Pancreas (tissue), 10 donors: Measurements from ENCODE around the gene EPN3. TPM values are rescaled to one million over a fixed set of nuclear protein-coding genes. Genes with fewer than 3 reads are reported as not detected.
A peak's percentile ranks its signal among the peaks of the same experiment; 100 is the strongest.

ENCODE experiments used
- ATAC-seq, 4 donors: fragments of 200-7000 bp; cut with Tn5 transposase; one replicate each; pipeline versions ENCODE4 v1.8.0 to v1.9.1; 2020; ENCODE audit warnings: mild to moderate bottlenecking in 4 of 4, moderate library complexity in 4 of 4
- DNase-seq, 6 donors: peaks; one replicate each; pipeline ENCODE4 v3.0.0-alpha.2; 2020
- FAIRE-seq: peaks from 2 replicates; lab custom pipeline; 2012; peaks lifted over from hg19 to GRCh38; lab: Jason Lieb, UNC
- H3K27ac ChIP-seq, 4 donors: fragments of 200-600 bp; sonication (generic); 1 replicate in 3 of 4; 2 replicates in 1 of 4; pipeline versions ENCODE4 v1.5.0 to v1.8.0; 2020
- H3K27me3 ChIP-seq, 4 donors: fragments of 200-600 bp; one replicate each; pipeline ENCODE4 v1.8.0; 2021
- H3K36me3 ChIP-seq, 3 donors: fragments of 200-600 bp; sonication (generic) in 1 of 3; one replicate each; pipeline versions ENCODE4 v1.5.0 to v1.8.0; 2020 to 2021
- H3K4me1 ChIP-seq, 3 donors: fragments of 200-600 bp; one replicate each; pipeline ENCODE4 v1.8.0; 2021
- H3K4me3 ChIP-seq, 4 donors: fragments of 200-600 bp; sonication (generic) in 2 of 4; one replicate each; pipeline versions ENCODE4 v1.5.0 to v1.8.0; 2020 to 2021
- H3K9me3 ChIP-seq, 4 donors: fragments of 200-600 bp; one replicate each; pipeline ENCODE4 v1.8.0; 2021
- CTCF ChIP-seq, 4 donors: fragments of 200-600 bp; sonication (generic) in 3 of 4; IDR thresholded peaks; one replicate each; pipeline versions ENCODE4 v1.5.0 to v1.8.0; 2021; ENCODE audit warnings: antibody characterized with exemption in 4 of 4
- WGBS, 2 donors: extraction: QIAGEN DNeasy Blood & Tissue Kit; methylation state at CpG; one replicate each; pipeline ENCODE4 v1.1.7; 2013; 5-methylcytosine and 5-hydroxymethylcytosine counted together
- intact Hi-C, 3 donors: fragments of 100-400 bp; cut with DNase I; formaldehyde crosslinking; loops; one replicate each; pipeline versions ENCODE4 v1.11.1 to v1.14.2; 2022
- polyA plus RNA-seq, 2 donors: library from polyadenylated mRNA; stranded (reverse); fragments of 200-250 nt; gene quantifications; one replicate each; pipeline ENCODE4 v1.2.3, GENCODE V29; 2013
- total RNA-seq, 6 donors: library from RNA; stranded (reverse); fragmentation: NEBNext Ultra II Directional in 4 of 6; extraction: Animal tissue kit (Norgen Biotek cat#: 25700) in 4 of 6; gene quantifications; one replicate each; pipeline versions ENCODE4 v1.2.1 to v1.2.4, GENCODE V29; 2021 to 2023
- donor health status: healthy with polysubstance abuse.
- donor health status: DM: no; HTN: no; CAD: no; lungs with moderate emphysema.
- donor health status: DM: no; HTN: no; CAD: no.
- donor health status: control.
- donor health status: control.
- donor health status: Bipolar disorder and iron deficiency.
- donor health status: DM: yes; HTN: yes; CAD: no.
- donor health status: DM: no; HTN: no; CAD: no.
- donor health status: DM: no; HTN: no; CAD: no.
- donor health status: DM: yes; HTN: yes; CAD: no.

The EPN3 gene
- total and polyA plus RNA-seq, 8 donors, result 6.9 to 30.2 (median 12.7) TPM

DNA sequence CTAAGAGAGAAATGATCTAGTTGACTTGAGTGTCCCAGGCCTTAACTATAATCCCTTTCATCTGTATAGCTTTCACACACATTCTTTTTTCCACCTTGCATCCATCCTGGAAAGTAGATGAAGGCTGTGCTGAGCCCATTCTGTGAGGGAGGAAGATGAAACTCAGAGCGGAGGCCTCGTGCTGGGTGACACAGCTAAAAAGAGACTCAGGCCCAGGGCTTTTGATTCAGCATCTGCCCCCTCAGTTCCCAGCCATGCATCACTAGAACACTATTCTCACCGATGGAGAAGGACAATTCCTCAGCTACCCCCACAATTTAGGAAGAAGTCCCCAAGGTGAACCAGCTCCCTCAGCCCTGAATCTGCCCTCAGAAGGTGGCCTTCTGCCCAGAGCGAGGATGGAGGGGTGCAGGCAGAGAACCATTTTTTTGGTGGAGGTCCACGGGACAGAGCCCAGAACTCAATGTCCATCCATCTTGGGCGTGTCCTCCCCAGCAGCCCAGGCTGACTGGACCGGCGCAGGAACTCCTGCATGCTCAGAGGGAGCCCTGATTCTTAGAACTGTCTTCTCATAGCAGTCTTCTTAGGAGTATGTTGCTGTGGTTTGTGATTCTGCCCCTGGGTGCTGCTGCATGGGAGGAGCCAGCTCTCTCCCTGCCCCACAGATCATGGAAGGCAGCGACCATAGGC, 30.1 kb upstream of the EPN3 start:
- no peaks in the 10 kb centered on the region for H3K4me1 ChIP-seq
- no peak overlapping the region for H3K4me3 ChIP-seq
- no peak for TF ChIP-seq CTCF (IDR thresholded peaks at IDR 0.05)
- no peaks in the 10 kb centered on the region for H3K9me3 ChIP-seq
- 87 to 91% methylated on average over 9 of the region's 9 CpGs for WGBS, 2 donors
- no peak for ATAC-seq
- no peak overlapping the region for H3K27ac ChIP-seq
- no peak for FAIRE-seq
- no peak for DNase-seq
- H3K27me3 ChIP-seq, result no peaks in the 10 kb centered on the region
- intact Hi-C loops, result no loop called here
- H3K36me3 ChIP-seq, result no peaks in the 10 kb centered on the region

GRCh38 chr17:50505591-50506130, 26.9 kb upstream of the EPN3 start:
- no peak for DNase-seq
- no peak overlapping the region for H3K4me3 ChIP-seq
- H3K27ac ChIP-seq, result no peak overlapping the region

GRCh38 chr17:50506298-50506697, 26.2 kb upstream of the EPN3 start:
- no peaks in the 10 kb centered on the region for H3K27me3 ChIP-seq
- H3K4me3 ChIP-seq, result no peak overlapping the region
- 74 to 81% methylated on average over 7 of the region's 7 CpGs for WGBS, 2 donors
- intact Hi-C loops, result no loop called here
- no peak overlapping the region for H3K27ac ChIP-seq
- DNase-seq (no peak), FAIRE-seq (no peak), ATAC-seq (no peak)
- TF ChIP-seq CTCF (IDR thresholded peaks at IDR 0.05), result no peak
- H3K9me3 ChIP-seq, result no peaks in the 10 kb centered on the region
- H3K4me1 ChIP-seq, result peaks cover 0 to 4% (median 0%) of the 10 kb centered on the region in 3 donors
- no peaks in the 10 kb centered on the region for H3K36me3 ChIP-seq

More at GRCh38 chr17:50505591-50506130, 26.9 kb upstream of the EPN3 start:
- TF ChIP-seq CTCF (IDR thresholded peaks at IDR 0.05), result no peak
- Histone ChIP-seq H3K9me3 (no peaks in the 10 kb centered on the region), H3K4me1 (peaks cover 0 to 4% (median 0%) of the 10 kb centered on the region in 3 donors), H3K36me3 (no peaks in the 10 kb centered on the region), H3K27me3 (no peaks in the 10 kb centered on the region)
- intact Hi-C loops, result no loop called here
- 60 to 71% methylated on average over 7 of the region's 7 CpGs for WGBS, 2 donors
- no peak for FAIRE-seq
- ATAC-seq, result no peak

- Histone ChIP-seq H3K36me3 (no peaks in the 10 kb centered on the region), H3K4me1 (peaks cover 0 to 4% (median 0%) of the 10 kb centered on the region in 3 donors), H3K4me3 (peak within 1 kb of the TSS; percentile 49 to 54 (median 52)), H3K27ac (peak within 1 kb of the TSS in 3 of 4 donors; percentile 45 to 56 (median 50)), H3K27me3 (no peaks in the 10 kb centered on the region), H3K9me3 (no peaks in the 10 kb centered on the region)
- FAIRE-seq (no peak), ATAC-seq (peak; percentile 81 to 90 (median 83)), DNase-seq (peak; percentile 64 to 90 (median 74))
- intact Hi-C loops, result no loop called here
- WGBS, 2 donors, result 17 to 19% methylated on average over 53 to 65 of the region's 66 CpGs
- no peak for TF ChIP-seq CTCF (IDR thresholded peaks at IDR 0.05)
Observed at GRCh38 chr17:50507871-50508572, 24.5 kb upstream of the EPN3 start, which contains the start of gene MYCBPAP. MYCBPAP (plus strand) TSS chr17:50508439; CDS start chr17:50508675, 236 bp downstream.
